T47D (cell line): ENCODE results near the gene AATK.
"Not testable (repeated sequence)": the region's sequence is repeated elsewhere in the genome, so short reads cannot be mapped to it uniquely, and the experiment has no call there.

ENCODE experiments used
- DNase-seq, 2 experiments: peaks; one replicate each; pipeline versions ENCODE4 v3.0.0 to v3.0.0-alpha.2; 2011 to 2012; ENCODE audit warnings: low read depth in 1 of 2, low spot score in 1 of 2
- JUND ChIP-seq: IDR thresholded peaks from 2 replicates; pipeline ENCODE4 v1.6.1; 2012; ENCODE audit warnings: low read depth
- in situ Hi-C: cut with HindIII; loops from 2 replicates; pipeline ENCODE4 v1.10.0; 2016; ENCODE audit warnings: low sequenced_read_pairs, low pct_unique_long_range_greater_than_20kb

AATK gene

DNA sequence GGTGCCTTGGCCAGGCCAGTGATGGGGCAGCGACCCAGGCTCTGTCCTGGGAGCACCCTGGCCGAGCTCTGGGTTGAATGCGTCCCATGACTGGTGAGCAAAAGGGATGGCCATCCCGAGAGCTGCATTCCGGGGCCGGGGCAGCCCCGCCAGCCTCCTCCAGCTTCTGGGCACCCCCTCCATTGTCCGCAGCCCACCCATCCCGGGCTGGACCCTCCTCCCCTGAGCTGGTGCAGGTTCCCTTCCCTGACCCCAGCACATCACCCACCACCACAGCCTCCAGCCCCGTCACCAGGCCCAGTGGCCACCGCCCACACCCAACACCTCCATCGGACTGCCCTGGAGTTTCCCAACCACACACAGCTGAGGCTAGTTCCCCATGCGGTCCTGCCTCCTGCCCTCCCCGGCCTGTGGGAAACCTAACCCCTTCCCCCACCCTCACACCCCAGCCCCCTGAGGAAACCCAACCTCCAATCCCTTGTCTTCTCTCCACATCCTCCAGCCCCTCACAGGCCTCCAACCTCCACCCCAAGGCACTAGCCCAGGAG lies 17.0 kb downstream of the AATK start:
- in situ Hi-C loops: no loop called here
- no peak for DNase-seq
- TF ChIP-seq JUND: no peak

DNA sequence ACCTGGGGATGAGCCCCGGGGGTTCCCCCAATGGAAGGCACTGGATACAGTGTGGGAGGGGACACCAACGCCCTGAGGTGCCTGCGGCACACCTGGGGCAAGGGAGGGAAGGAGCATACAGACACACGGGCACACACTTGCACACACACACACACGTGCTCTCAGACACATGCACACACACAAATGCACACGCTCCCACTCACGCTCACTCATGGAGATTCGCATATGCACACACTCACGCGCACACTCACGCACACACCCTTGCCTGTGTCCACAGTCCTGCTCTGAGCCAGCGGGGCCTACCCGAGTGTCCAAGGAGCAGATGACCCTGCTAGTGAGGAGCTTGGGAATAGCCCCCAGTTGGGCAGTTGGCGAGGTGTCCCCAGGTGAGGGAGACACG lies 17.4 kb downstream of the AATK start:
- in situ Hi-C loops: no loop called here
- TF ChIP-seq JUND: no peak
- DNase-seq: no peak

DNA sequence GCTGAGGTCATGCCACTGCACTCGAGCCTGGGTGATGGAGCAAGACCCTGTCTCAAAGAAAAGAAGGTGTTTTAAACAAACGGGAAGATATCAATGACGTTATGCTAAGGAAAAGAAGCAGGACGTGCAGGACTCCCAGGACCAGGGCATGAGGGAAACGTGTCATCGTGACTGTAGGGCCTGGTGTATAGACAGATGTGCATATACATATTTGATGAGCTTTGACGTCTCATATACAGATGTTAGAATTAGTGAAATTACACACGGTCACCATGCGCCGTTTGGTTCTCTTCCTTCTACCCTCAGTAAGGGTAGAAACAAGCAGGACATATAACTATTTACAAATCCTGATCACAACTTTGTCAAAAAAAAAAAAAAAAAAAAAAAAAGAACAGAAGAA lies 18.3 kb downstream of the AATK start:
- in situ Hi-C loops: no loop called here
- no peak for TF ChIP-seq JUND
- DNase-seq: no peak

- DNase-seq, in situ Hi-C loops: not testable (repeated sequence)
These were observed 19.8 kb downstream of the AATK start for GRCh38 chr17:81146208-81146607.

DNA sequence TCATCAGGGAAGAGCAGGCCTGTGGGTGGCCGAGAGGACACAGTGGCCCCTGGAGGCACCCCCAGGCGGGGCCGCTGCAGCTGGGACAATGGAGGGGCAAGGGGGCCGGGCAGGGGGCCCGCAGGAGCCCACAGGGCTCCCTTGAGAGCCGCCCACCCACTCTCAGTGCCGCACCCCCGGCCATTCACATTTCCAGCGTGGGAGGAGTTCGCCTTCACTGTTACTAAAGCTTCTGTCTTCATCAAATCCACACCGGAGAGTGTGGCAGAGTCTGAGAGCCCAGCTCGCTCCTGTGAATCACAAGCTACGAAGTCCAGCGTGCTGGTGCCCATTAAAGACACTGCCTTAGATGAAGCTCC lies 21.6 kb downstream of the AATK start:
- no peak for DNase-seq
- in situ Hi-C loops: no loop called here
- no peak for TF ChIP-seq JUND

DNA sequence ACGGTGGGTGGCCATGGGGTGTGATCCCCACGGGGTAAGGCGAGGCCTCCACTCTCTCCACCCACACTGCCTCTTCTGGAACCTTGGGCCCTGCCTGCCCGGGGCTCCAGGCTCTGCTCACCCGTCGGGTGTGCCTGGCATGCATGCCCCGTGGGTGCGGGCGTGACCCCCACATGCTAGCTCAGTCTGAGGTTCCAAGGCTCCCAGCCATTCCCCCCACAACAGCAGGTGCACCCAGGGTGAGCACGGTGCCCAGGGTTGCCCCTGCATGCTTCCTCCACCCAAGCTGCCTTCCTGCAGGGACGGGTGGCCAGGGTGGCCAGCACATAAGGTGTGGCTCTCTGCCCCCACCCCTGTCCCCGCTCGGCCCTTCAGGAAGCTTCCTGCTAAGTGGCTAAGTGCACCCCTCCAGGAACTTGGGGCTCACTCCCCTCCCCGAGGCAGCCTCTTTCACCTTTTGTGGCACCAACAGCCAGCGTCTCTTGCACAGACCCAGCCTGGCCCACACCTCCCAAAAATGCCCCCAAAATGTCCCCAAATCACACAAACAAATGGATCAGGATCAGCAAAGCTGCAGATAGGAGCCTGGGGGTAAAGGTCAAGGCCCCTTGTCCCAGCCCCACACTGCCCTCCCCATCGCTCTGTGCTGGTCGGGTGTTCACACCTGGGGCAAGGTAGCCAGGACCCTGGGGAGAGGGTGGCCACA lies 22.2 kb downstream of the AATK start:
- in situ Hi-C loops: no loop called here
- no peak for DNase-seq
- TF ChIP-seq JUND: no peak

DNA sequence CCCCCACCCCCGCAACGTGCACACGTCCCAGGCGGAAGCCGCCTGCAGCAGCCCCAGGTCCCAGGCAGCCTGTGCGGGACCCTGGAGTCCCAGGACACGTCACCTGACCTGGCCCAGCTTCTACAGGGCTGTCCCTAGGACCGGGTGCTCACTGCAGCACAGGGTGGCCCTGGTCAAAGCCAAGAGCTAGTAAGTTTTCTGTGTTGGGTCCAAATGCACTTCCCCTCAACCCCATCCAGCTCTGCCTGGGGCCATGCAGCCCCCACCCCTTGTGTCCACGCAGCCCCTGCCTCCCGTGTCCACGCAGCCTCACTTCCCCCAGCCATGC lies 22.9 kb downstream of the AATK start:
- in situ Hi-C loops: no loop called here

DNA sequence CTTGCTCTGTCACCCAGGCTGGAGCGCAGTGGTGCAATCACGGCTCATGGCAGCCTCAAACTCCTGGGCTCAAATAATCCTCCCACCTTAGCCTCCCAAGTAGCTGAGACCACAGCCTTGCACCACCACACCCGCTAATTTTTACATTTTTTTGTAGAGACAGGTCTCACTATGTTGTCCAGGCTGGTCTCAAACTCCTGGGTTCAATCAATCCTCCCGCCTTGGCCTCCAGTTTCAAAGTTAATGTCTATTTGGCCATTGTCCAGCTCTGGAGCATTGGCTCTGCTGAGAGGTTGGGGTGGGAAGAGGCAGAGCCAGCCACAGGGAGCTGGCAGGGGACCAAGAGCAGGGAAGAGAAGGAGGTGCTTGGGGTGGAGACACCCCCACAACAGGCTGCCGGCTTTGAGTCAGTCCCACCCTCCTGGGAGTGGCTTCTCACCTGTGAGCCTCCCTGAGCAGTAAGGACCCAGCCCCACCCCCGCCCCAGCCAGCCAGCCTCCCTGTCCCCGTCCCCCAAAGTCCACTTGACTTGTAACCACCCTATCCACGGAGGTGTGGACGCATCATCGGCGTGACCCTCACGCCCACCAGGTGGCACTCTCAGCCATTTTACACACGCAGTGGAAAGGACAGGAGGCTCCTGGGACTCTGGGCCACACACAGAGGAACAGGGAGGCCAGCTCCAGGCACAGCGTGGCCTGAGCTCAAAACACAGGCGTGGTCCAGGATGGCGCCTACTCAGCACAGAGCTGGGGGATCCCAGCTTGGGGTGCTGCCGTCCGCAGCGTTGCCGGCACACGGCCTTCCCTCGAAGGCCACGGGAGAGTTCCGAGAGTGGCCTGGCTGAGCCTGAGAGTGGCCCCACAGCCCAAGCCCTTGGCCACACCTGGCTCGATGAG lies 23.5 kb downstream of the AATK start:
- TF ChIP-seq JUND: no peak
- DNase-seq: peak; percentile 92 to 95
- in situ Hi-C loops: no loop called here

More for the DNA sequence above, 22.9 kb downstream of the AATK start:
- no peak for DNase-seq
- no peak for TF ChIP-seq JUND

DNA sequence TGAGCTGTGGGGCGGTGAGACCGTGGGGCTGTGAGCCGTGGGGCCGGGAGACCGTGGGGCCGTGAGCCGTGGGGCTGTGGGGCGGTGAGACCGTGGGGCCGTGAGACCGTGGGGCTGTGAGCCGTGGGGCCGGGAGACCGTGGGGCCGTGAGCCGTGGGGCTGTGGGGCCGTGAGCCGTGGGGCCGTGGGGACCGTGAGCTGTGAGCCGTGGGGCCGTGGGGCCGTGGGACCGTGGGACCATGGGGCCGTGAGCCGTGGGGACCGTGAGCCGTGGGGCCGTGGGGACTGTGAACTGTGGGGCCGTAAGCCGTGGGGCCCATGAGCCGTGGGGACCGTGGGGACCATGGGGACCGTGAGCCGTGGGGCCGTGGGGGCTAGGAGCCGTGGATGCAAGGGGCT lies 25.3 kb downstream of the AATK start:
- in situ Hi-C loops: no loop called here
- no peak for DNase-seq
- no peak for TF ChIP-seq JUND

GRCh38 chr17:81140018-81140417 lies 26.0 kb downstream of the AATK start:
- in situ Hi-C loops: no loop called here
- no peak for DNase-seq
- no peak for TF ChIP-seq JUND

DNA sequence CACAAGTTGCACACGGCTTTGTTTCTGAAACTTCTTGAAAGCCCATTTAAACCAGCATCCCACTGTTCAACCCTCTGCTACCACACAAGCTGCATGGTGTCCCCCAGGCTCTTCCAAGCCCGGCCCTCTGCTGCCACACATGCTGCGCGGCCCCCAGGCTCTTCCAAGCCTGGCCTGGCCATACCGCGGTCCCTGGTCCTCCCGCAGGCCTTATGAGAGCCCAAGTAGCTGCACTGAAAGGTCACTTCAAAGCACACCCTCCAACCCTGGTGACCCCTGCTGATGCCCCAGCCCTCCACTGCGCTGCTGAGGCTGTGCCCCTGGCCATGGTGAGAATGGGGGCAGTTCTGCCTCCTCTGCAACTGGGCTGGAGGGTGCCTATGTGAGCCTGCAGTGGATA lies 26.6 kb downstream of the AATK start:
- TF ChIP-seq JUND: no peak
- no peak for DNase-seq
- in situ Hi-C loops: no loop called here

DNA sequence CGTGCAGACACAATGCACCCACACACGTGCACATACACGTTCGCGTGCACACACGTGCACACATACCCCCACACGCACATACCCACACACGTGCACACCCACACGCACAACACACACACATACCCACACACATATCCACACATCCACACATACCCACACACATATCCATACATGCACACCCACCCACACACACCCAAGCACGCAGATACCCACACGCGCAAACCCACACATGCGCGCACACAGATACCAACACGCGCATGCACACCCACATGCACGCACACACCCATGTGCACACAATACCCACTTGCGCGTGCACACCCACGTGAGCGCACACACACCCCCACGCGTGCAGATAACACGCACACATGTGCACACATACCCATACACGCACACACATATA lies 27.5 kb downstream of the AATK start:
- no peak for DNase-seq
- no peak for TF ChIP-seq JUND
- in situ Hi-C loops: no loop called here

DNA sequence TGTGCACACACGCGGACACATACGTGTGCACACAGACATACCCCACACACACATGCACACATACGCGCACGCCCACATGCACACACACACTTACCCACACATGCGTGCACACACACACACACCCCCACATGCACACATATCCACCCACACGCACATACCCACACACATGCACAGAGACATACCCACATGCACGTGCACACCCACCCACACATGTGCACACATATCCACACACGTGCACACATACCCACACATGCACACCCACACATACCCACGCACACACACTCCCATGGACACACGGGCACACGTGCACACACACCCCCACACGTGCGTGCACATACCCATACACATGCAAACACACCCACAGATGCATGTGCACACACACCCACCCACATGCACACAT lies 27.9 kb downstream of the AATK start:
- DNase-seq: no peak
- in situ Hi-C loops: no loop called here
- TF ChIP-seq JUND: no peak
